IMR-90 (cell line): ENCODE data around the gene LPIN1. TPM values are rescaled to one million over a fixed set of nuclear protein-coding genes. Genes with fewer than 3 reads are reported as not detected.

Experiments used
- ATAC-seq: fragments of 200-7000 bp; cut with Tn5 transposase; 2 replicates; pipeline ENCODE4 v1.9.1; 2020; ENCODE audit warnings: low read depth, mild to moderate bottlenecking, moderate library complexity
- BruUV-seq: library from RNA; stranded (reverse); fragments of 400-500 nt; replicated peaks from 2 replicates; lab custom pipeline; 2021; lab: Mats Ljungman, UMichigan
- CTCF ChIA-PET: fragments of 300-600 bp; formaldehyde crosslinking; extraction: SDS; loops from one replicate; lab custom pipeline; 2021; ENCODE audit warnings: antibody characterized with exemption; lab: Yijun Ruan, JAX
- POLR2A ChIA-PET: fragments of 300-600 bp; sonication (Branson Sonifier 250); formaldehyde crosslinking; loops from one replicate; lab custom pipeline; 2022; ENCODE audit warnings: antibody characterized with exemption; ENCODE audit not compliant: unreplicated experiment; lab: Charles Lee
- DNase-seq: peaks from one replicate; pipeline ENCODE4 v3.0.0; 2013
- H2AFZ ChIP-seq: replicated peaks from 2 replicates; pipeline ENCODE3; 2013; ENCODE audit warnings: low read length, mild to moderate bottlenecking; ENCODE audit not compliant: poor library complexity
- H2AK5ac ChIP-seq: 2 replicates; pipeline ENCODE4 v1.6.1; 2013; ENCODE audit warnings: low read depth, low read length, inconsistent platforms
- H2AK9ac ChIP-seq: replicated peaks from 2 replicates; pipeline ENCODE3; 2013; ENCODE audit warnings: mild to moderate bottlenecking, low read depth, low read length, moderate library complexity; ENCODE audit not compliant: poor library complexity
- H2BK120ac ChIP-seq: 2 replicates; pipeline ENCODE4 v1.6.1; 2013; ENCODE audit warnings: low read depth, low read length, inconsistent platforms
- H2BK15ac ChIP-seq: 3 replicates; pipeline ENCODE4 v1.6.1; 2013; ENCODE audit warnings: low read depth, low read length, inconsistent platforms
- H2BK20ac ChIP-seq: 2 replicates; pipeline ENCODE4 v1.6.1; 2013; ENCODE audit warnings: low read depth, mild to moderate bottlenecking, inconsistent platforms, low read length, moderate library complexity
- H2BK5ac ChIP-seq: 2 replicates; pipeline ENCODE4 v1.6.1; 2013; ENCODE audit warnings: mild to moderate bottlenecking, low read depth, low read length, inconsistent platforms; ENCODE audit not compliant: poor library complexity, severe bottlenecking
- H3K14ac ChIP-seq: replicated peaks from 2 replicates; pipeline ENCODE4 v1.6.1; 2013; ENCODE audit warnings: low read depth, low read length, inconsistent platforms
- H3K18ac ChIP-seq: 2 replicates; pipeline ENCODE4 v1.6.1; 2013; ENCODE audit warnings: low read depth, low read length, control low read depth
- H3K23ac ChIP-seq: 2 replicates; pipeline ENCODE4 v1.6.1; 2013; ENCODE audit warnings: low read depth, low read length, inconsistent platforms
- H3K27ac ChIP-seq: 2 replicates; pipeline ENCODE4 v1.5.1; 2013; ENCODE audit warnings: mild to moderate bottlenecking, control low read depth, low read length; ENCODE audit not compliant: insufficient read depth
- H3K27me3 ChIP-seq: 2 replicates; pipeline ENCODE4 v1.6.1; 2013; ENCODE audit warnings: low read length; ENCODE audit not compliant: control insufficient read depth, insufficient read depth
- H3K36me3 ChIP-seq: 2 replicates; pipeline ENCODE4 v1.6.1; 2013; ENCODE audit warnings: low read length, mixed read lengths; ENCODE audit not compliant: control insufficient read depth, insufficient read depth
- H3K4ac ChIP-seq: 2 replicates; pipeline ENCODE4 v1.6.1; 2013; ENCODE audit warnings: low read depth, low read length, inconsistent platforms
- H3K4me1 ChIP-seq: 2 replicates; pipeline ENCODE4 v1.6.1; 2013; ENCODE audit warnings: low read length, mixed read lengths; ENCODE audit not compliant: control insufficient read depth, insufficient read depth
- H3K4me2 ChIP-seq: 2 replicates; pipeline ENCODE4 v1.6.1; 2013; ENCODE audit warnings: low read depth, mild to moderate bottlenecking, control low read depth, low read length, moderate library complexity
- H3K4me3 ChIP-seq: 2 replicates; pipeline ENCODE4 v1.5.1; 2013; ENCODE audit warnings: low read depth, mild to moderate bottlenecking, control low read depth, low read length, moderate library complexity; ENCODE audit not compliant: insufficient read depth
- H3K56ac ChIP-seq: 2 replicates; pipeline ENCODE4 v1.6.1; 2013; ENCODE audit warnings: low read length, inconsistent platforms; ENCODE audit not compliant: insufficient read depth; ENCODE audit errors: extremely low read depth
- H3K79me1 ChIP-seq, 2 experiments: 2 replicates each; pipeline ENCODE4 v1.6.1; 2013; ENCODE audit warnings: low read length in 2 of 2, inconsistent platforms in 1 of 2, low read depth in 1 of 2
- H3K9ac ChIP-seq: 2 replicates; pipeline ENCODE4 v1.6.1; 2013; ENCODE audit warnings: low read depth, low read length, control low read depth
- H3K9me1 ChIP-seq: 2 replicates; pipeline ENCODE4 v1.6.1; 2013; ENCODE audit warnings: low read length, inconsistent platforms; ENCODE audit not compliant: insufficient read depth
- H3K9me3 ChIP-seq: 2 replicates; pipeline ENCODE4 v1.6.1; 2013; ENCODE audit warnings: low read length; ENCODE audit not compliant: control insufficient read depth, insufficient read depth
- H4K20me1 ChIP-seq: 2 replicates; pipeline ENCODE4 v1.6.1; 2013; ENCODE audit warnings: low read length, inconsistent platforms; ENCODE audit not compliant: insufficient read depth
- H4K5ac ChIP-seq: 2 replicates; pipeline ENCODE4 v1.6.1; 2013; ENCODE audit warnings: mild to moderate bottlenecking, low read depth, low read length, control low read depth
- H4K8ac ChIP-seq, 2 experiments: 2 replicates each; pipeline ENCODE4 v1.6.1; 2013; ENCODE audit warnings: low read depth in 2 of 2, low read length in 2 of 2, control low read depth in 1 of 2, inconsistent platforms in 1 of 2
- H4K91ac ChIP-seq: 2 replicates; pipeline ENCODE4 v1.6.1; 2013; ENCODE audit warnings: low read depth, low read length, inconsistent platforms; ENCODE audit not compliant: insufficient read depth
- CEBPB ChIP-seq: IDR thresholded peaks from 2 replicates; pipeline ENCODE4 v1.6.1; 2012; ENCODE audit warnings: low read depth, low read length, improper control_type of control experiment
- CTCF ChIP-seq: conservative IDR thresholded peaks from 2 replicates; pipeline ENCODE4 v1.5.1; 2012; ENCODE audit warnings: mild to moderate bottlenecking, low read depth, low read length, improper control_type of control experiment
- ELK1 ChIP-seq: fragments of 150-350 bp; IDR thresholded peaks from 2 replicates; pipeline ENCODE4 v1.6.1; 2016; ENCODE audit warnings: low read depth, mild to moderate bottlenecking, low read length, moderate library complexity, borderline replicate concordance
- FOS ChIP-seq: fragments of 150-350 bp; IDR thresholded peaks from 2 replicates; pipeline ENCODE4 v1.6.1; 2016; ENCODE audit warnings: low read depth, low read length
- MXI1 ChIP-seq: IDR thresholded peaks from 2 replicates; pipeline ENCODE4 v1.6.1; 2012; ENCODE audit warnings: low read depth, mild to moderate bottlenecking, low read length, moderate library complexity, borderline replicate concordance
- RAD21 ChIP-seq: IDR thresholded peaks from 2 replicates; pipeline ENCODE4 v1.6.1; 2012; ENCODE audit warnings: low read length, improper control_type of control experiment
- RFX5 ChIP-seq: IDR thresholded peaks from 2 replicates; pipeline ENCODE4 v1.8.0; 2012; ENCODE audit warnings: low read depth, mild to moderate bottlenecking, low read length, moderate library complexity
- WGBS, 2 experiments: methylation state at CpG; one replicate each; pipeline versions ENCODE4 v1.1.5 to v1.1.7; 2013; ENCODE audit warnings: missing lambda C conversion rate in 2 of 2; ENCODE audit not compliant: insufficient read length in 1 of 2; ENCODE audit errors: extremely low coverage in 2 of 2; 5-methylcytosine and 5-hydroxymethylcytosine counted together
- dilution Hi-C: fragments of 300-500 bp; cut with HindIII; formaldehyde crosslinking; loops from one replicate; pipeline ENCODE4 v1.14.3; 2018; ENCODE audit warnings: low sequenced_read_pairs; ENCODE audit not compliant: unreplicated experiment
- in situ Hi-C: fragments of 300-500 bp; cut with MboI; formaldehyde crosslinking; loops from 3 replicates; pipeline ENCODE4 v1.14.3; 2019; ENCODE audit warnings: low sequenced_read_pairs, inconsistent platforms, mixed read lengths
- intact Hi-C: fragments of 100-400 bp; cut with micrococcal nuclease; formaldehyde crosslinking; loops from 2 replicates; pipeline ENCODE4 v1.10.0; 2022
- polyA plus RNA-seq, 3 experiments: library from polyadenylated mRNA; depleted of rRNA; stranded (reverse); fragments of >200 nt; gene quantifications; 2 replicates each; pipeline ENCODE4 v1.2.3, GENCODE V29; 2012; ENCODE audit warnings: low replicate concordance in 1 of 3
- total RNA-seq: library from RNA; depleted of rRNA; stranded (reverse); fragments of >200 nt; gene quantifications from 2 replicates; pipeline ENCODE4 v1.2.3, GENCODE V29; 2012

Gene LPIN1
- total and polyA plus RNA-seq, 2 of the 4 experiments (the other 2 are of a cell fraction), result 21.3 to 25.1 TPM

- Histone ChIP-seq H2BK20ac (no peak overlapping the region), H3K27me3 (no peaks in the 10 kb centered on the region), H3K27ac (no peak overlapping the region), H2AK5ac (peak overlapping the region; percentile 20; the same call in 1 of the 2 replicates), H3K4me2 (no peak overlapping the region), H3K14ac (no peak overlapping the region), H4K8ac (no peak overlapping the region), H3K36me3 (no peaks in the 10 kb centered on the region), H4K20me1 (no peaks in the 10 kb centered on the region), H3K23ac (no peak overlapping the region), H3K4me3 (no peak overlapping the region), H2AK9ac (no peak overlapping the region), H4K5ac (no peak overlapping the region), H3K9me3 (peaks cover 6% of the 10 kb centered on the region; the same call in 1 of the 2 replicates), H3K79me1 (no peaks in the 10 kb centered on the region), H2AFZ (peak overlapping the region; percentile 24), H3K56ac (no peak overlapping the region), H3K9ac (no peak overlapping the region), H4K91ac (no peak overlapping the region), H3K4me1 (peaks cover 6% of the 10 kb centered on the region), H2BK15ac (no peak overlapping the region), H3K18ac (no peak overlapping the region), H2BK120ac (no peak overlapping the region), H3K9me1 (peaks cover 4% of the 10 kb centered on the region; the same call in 1 of the 2 replicates), H2BK5ac (no peak overlapping the region), H3K4ac (no peak overlapping the region)
- DNase-seq (no peak), ATAC-seq (no peak)
- in situ Hi-C loops (loop anchor here (10.0 kb wide), 3 partner anchors 697 to 1167 kb away; no protein-coding TSS in a partner anchor), dilution Hi-C loops (no loop called here), intact Hi-C loops (no loop called here)
- TF ChIP-seq ELK1, result no peak
- TF ChIP-seq RAD21, result no peak
- TF ChIP-seq CTCF, result no peak
- no peak for TF ChIP-seq FOS
- TF ChIP-seq RFX5, result no peak
- TF ChIP-seq CEBPB, result no peak
- TF ChIP-seq MXI1, result no peak
- 69% methylated on average over 9 of the region's 10 CpGs; no CpG with 5 or more reads in 1 of the 2 experiments for WGBS, 2 experiments
- CTCF ChIA-PET, result no interaction called here
- POLR2A ChIA-PET, result no interaction called here
- BruUV-seq, result no TSS peak
Measured at GRCh38 chr2:11837875-11838734, 91.7 kb downstream of the LPIN1 start.
